GM04503 (cell line): Measurements from ENCODE around the gene MRNIP.
A peak's percentile ranks its signal among the peaks of the same experiment; 100 is the strongest.

Experiments
- DNase-seq: peaks from one replicate; pipeline ENCODE4 v3.0.0-alpha.2; 2012; ENCODE audit warnings: low read depth

Gene MRNIP

DNA sequence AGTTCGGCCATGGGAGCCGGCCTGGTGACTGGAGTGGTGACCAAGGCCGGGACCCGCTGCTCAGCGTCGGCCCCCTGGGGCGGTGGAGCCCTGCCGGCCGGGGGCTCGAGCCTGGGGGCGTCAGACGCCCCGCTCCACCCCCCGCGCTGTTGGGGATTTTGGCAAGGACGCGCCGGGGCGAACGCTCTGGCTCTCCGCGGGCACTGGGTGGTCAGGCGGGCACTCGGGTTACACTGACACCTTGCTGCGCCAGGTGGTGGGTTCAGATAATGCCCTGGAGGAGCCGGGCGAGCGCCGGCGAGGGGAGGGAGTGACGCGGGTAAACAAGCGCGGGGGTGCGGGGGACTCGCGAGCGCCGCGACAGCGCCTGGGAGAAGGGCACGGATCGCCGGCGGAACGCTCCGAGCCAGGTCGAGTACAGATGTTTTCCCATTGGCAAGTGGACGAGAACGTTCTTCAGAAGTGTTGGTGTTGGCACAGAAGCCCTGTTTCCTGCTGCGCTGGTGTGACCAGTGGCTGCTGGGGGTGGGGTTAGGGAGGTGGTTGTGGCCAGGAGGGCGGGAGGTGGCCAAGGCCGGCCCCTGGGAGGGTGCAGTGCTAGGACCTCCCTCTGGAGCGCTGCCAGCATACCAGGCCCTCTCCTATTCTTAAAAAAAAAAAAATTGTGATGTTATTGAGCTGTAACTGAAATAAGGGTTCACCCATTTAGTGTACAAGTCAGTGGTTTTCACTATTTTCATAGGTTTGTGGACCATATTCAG is 37.1 kb downstream of the MRNIP start:
- peak; percentile 63 for DNase-seq

DNA sequence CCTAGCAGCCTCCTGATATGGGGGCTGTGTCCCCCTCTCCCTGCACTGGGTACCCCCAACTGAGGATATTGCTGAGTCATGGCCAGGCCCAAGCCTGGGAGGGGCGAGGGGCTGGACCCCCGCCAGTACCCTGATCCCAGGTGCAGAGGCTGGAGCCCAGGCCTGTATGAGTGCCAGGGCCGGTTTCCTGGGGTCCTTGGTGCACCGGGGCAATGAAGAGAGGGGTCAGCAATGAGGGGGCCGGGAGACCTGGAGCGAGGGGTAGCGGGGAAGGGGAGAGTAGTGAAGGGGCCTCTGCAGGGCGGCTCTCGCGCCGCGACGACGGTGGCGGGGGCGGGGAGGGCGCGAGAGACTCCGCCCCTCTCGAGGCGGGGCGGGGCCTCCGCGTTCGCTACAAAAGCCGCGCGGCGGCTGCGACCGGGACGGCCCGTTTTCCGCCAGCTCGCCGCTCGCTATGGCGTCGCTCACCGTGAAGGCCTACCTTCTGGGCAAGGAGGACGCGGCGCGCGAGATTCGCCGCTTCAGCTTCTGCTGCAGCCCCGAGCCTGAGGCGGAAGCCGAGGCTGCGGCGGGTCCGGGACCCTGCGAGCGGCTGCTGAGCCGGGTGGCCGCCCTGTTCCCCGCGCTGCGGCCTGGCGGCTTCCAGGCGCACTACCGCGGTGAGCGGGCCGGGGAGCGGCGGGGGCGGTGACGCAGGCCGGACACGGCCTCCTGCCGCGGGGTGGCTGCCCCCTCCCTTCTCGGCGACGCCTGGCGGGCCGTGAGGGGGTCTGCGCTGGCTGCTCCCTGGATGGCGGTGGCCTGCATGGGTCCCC is 37.9 kb downstream of the MRNIP start, which contains the start of gene SQSTM1:
SQSTM1 (plus strand) TSS at position 423 of the 815 bp plus-strand sequence; CDS start at position 455, 32 bp downstream.
- no peak for DNase-seq

DNA sequence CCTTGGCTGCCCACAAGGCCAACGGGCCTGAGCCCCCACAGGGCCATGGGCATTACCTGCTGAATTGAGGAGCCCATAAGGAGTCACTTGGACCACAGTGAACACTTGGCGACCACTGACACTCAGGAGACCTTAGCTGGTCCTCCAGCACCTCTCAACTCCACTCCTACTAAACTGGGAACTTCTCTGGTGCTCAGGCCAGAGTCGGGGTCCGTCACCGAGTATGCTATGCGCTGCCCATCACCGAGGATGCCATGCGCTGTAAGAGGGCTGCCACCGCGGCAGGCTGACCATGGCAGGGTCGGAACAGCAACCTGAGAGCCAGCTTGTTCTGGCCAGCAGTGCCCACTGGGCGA is 38.5 kb downstream of the MRNIP start:
- DNase-seq: no peak

DNA sequence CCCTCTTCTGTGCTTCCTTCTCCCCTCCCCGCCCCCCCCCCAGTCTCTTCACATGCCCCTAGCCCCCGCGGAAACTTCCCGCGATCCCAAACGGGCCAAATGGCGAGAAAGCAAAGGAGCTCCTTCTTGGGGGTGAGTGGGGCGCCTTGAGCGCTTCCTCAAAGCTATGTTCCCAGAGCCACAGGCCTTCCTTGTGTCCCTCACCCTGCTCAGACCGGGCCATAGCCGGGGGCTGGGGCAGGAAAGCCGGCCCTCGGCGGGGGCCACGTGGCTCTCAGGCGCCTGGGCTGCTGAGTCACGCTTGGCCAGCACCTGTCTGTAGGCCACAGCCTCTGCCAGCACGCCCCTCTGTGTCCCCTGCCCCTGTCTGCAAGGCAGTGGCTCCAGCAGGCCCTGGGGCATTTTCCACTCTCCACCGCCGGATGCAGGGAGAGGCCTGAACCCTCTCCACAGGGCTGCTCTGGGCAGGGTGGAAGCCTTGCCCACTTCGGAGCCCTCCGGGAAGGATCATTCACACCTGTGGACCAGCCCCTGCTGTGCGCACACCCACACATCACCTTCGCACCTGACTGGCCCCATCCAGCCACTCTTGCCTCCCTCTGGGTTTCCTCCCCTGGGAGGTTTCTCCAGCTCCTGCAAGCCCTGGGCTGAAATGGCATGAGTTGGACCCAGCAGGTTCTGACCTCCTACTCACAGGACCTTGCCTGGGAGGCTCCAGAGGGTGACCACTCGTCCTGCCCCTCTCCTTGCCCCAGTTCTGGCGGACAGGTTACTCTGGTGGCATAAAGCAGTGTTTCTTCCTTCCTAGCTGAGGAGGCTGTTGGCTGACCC is 39.1 kb downstream of the MRNIP start:
- DNase-seq: no peak

DNA sequence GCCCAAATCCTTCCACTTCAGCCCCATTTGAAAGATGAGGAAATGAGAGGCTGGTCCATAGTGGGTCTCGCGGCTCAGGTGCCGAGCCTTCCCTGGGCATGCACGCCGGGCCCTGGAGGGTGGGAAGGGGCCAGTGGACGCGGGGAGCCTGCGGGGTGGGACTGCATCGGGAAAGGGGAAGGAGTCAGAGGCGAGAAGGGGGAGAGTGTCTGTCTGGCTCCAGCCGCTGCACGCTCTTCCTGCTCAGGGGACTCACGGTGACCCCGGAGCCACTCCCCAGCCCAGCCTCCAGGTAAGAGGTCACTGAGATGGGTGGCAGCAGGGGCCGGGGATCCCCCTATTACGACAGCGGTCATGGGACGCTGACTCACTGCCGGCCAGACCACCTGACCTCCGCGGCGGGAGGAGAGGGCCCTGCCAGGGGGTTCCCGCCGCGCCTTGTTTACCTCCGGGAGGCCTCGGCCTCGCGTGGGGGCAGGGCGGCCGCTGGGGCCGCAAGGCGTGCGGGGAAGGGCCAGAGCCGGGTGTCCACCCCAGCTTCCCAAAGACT is 39.8 kb downstream of the MRNIP start:
- DNase-seq: no peak

DNA sequence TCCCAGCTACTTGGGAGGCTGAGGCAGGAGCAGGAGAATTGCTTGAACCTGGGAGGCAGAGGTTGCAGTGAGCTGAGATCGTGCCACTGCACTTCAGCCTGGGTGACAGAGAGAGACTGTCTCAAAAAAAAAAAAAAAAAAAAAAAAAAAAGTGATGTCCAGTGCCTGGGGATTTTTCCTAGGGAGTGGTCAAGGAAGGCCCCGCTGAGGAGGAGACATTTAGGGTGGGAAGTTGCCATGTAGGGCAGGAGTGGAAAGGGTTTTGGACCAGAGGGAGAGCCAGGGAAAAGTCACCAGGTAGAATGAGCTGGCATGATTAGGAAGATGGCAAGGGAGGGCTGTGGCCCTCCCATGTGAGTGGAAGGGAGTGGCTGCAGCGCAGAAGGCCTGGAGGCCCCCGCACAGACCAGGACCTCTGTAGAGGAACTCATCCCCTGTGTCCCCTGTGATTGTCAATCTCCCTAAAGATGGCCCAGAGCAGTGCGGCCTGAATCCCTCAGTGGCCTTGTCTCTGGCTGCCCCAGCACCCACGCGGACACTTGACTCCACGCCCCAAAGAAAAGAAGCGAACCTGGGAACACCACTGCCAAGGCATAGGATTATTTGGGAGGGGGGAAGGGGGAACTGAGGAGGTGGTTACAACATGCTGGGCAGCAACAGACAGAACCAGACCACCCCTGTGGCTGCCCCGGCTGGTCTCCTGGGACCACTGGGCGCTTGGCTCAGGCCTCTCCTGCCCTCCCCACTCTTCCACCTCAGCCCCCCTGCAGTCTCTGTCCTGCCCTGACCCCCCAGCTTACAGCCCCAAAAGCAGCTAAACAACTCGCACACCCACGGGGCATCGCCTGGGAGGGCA is 40.5 kb downstream of the MRNIP start:
- DNase-seq: no peak

DNA sequence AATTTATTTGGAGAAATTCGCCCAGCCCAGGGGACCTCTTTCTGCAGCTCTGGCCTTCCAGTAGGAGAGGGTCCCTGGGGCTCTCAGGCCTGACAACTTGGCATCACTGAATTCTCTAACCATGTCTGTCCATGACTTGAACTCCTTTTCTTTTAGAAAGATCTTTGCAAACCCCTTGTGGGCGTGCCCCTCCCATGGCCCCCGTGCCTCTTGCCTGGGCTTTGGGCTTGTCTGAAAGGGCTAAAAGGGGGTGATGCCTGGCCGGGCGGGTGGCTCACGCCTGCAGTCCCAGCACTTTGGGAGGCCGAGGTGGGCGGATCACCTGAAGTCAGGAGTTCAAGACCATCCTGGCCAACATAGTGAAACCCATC is 41.2 kb downstream of the MRNIP start:
- DNase-seq: no peak

DNA sequence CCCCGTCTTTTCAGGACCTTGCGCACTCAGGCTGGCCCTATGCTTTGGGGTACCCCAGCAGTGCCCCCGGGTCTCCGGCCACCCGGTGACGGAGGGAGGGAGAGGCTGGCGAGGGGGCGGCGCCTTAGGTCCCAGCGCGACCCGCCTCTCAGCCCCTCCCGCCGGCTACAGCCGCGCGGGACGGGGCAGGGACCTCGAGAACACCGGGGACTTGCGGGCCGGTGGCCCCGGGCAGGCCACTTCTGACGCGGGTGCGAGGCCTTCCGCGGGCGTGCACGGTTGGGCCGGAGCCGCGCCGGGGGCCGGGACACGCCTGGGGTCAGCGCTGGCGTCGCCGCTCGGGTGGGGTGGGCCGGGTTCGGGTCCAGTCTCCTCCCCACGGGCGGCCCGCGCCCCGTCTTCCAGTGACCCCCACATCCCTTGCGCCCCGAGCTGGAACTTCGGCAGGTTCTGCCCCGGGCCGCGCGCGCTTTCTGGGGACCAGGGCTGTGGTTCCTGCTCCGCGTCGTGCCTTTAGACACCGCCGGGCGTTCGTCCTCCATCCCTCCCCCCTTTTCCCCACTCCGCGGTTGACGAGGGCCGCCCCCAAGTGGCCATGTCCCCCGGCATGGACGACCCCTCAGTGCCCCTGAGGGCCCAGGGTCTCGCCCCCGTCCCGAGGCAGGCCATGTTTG is 41.7 kb downstream of the MRNIP start:
- DNase-seq: no peak

DNA sequence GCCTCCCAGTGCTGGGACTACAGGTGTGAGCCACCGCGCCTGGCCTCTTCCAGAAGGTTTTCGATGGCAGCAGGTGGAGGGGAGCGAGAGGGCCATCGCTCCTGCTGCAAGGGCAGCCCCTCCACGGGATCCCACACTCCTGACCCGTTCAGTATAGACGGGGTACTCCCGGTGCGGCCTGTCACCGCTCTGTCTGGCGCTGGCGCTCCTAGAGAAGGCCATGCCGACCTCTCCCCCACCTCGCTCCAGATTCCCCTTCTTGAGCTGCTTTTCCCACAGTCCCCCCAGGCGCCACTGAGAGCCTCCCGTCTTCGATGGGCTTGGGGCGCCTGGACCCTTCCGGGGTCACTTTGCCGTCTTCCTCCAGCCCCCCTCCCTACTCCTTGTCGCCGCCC is 42.2 kb downstream of the MRNIP start:
- no peak for DNase-seq

DNA sequence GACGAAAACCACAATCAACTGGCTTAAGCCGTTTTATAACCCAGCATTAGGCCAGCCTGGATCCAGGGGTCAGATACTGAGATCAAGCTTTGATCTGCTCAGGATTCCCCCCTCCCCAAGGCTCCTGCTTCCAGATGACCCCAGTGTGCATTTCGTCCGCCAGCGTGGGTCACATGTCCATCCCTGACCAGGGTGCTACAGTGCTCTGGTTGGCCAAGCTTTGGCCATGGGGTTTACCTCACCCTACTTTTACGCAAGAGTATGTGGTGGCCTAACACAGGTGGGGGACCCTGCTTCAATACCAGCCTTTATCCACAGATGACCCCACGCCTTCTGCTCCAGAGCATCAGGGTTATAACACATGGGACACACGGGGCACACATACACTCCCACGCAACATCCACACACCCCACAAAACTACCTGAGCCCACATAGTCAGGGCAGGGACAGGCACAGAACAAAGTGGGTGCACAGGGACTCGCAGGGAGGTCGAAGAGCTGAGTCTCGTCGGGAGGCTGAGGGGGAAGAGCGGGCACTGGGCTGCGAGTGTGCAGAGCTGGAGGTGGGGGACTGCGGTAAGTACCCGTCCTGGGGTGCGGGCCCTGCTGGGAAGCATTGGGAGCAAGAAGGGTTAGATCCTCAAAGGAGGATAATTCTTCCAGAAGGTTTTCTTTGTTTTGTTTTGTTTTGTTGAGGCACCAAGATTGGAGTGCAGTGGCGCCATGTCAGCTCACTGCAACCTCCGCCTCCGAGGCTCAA is 42.9 kb downstream of the MRNIP start:
- DNase-seq: no peak

DNA sequence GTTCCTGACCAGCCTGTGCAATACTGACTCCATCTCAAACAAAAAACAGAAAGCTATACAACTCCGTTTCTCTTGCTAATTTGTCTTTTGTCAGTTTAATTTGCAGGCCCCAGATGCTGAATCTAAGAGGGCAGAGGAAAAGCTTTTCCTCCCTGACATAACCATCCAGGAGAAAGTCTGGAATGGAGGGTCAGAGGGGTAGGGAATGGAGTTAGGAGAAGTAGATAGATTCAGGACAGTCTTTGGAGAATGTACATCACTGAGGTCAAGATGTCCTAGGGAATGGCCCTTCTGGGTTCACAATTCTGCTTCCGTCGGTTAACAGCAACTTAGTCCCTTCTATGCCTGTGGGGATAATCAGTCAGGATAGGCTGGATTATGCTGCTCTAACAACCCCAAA is 44.5 kb downstream of the MRNIP start:
- no peak for DNase-seq

DNA sequence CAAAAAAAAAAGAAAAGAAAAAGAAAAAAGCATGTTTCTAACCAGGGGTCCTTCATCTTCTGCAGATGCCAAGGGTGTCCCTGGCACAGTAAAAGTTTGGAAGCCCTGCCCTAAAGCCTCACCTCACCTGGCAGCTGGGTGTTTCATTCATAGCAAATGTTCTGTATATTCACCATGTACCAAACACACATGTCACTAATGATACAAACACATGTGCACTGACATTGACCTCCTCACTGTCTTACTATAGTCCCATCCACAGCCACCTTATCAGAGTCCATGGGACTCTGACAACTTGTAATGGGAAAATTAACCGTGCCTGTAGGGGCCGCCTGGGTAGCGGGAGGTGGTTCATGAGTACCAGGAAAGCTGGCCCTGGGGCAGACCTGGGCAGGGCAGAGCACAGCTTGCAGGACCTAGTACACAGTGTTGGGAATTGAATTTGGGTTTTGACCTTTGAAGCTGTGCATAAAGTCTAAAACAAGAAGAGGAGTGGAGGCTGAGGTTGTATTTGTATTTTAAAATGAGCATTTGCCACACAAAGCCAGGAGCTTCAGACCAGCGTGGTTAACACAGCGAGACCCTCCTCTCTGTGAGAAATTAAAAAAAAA is 45.5 kb downstream of the MRNIP start:
- no peak for DNase-seq

DNA sequence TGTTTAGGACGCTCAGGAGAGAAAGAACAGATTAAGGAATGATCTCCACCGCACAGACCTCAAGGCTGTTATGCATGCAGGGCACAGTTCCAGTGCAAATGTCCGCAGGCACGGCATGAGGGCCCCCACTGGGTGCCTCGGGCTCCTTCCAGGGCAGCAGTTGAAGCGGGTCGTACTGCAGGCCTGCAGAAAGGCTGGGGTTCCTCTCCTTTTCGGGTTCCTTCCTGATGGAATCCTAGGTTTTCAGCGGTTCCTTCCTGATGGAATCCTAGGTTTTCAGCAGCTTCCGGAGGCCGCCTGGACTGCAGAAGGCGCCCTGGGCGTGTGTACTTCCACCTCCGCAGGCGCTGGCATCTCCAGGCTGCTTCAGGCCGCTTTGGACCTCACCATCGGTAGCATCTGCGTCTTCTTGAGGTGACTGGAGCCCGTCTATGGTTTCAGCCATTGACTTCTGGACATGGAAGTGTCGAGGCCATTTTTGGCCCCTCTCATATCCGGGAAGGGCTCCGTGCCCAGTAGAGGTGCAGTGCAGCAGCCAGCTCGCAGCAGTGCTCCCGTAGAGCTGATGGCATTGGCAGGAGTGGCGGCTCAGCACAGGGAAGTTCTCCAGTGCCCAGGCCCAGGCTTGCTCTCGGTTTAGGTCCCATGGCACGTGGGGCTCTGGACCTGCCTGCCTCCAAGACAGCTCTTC is 46.3 kb downstream of the MRNIP start:
- DNase-seq: no peak

DNA sequence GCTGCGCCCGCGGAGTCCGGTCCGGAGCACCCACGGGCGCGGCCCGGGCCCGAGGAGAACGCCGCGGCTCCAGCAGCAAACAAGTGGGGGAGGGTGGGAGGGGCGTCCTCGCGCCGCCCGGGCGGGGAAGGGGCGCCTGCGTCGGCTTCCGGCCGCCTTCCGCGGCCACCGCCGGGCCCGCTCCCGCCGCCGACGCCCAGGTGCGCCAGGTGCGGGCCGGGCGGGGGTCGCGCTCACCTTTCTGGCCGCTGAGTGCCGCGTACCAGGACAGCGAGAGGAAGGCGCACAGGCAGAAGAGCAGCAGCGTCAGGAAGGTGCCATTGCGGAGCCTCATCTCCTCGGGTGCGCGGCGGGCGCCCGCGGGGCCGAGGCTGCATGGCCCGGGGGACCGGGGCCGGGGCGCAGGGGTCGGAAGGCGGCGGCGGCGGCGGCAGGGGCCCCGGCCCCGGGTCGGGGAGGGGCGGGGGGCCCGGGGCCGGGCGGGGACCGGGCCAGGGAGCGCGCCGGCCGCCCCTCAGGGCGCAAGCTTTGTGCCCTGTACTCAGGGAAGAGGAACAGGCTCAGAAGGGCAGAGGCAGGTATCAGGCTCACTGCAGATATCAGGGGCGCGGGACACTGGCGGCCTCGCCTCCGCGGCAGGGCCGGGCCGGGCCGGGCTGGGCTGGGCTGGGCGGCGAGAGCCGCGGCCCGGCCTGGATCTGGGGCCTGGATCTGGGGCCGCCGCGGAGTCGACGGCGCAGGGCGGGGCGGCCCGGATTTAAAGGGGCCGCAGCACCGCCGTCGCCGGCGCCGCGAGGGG is 52.2 kb downstream of the MRNIP start, which contains the start of gene MGAT4B:
MGAT4B (minus strand) TSS at position 617 of the 799 bp plus-strand sequence; CDS start at position 334, 283 bp downstream.
- no peak for DNase-seq

DNA sequence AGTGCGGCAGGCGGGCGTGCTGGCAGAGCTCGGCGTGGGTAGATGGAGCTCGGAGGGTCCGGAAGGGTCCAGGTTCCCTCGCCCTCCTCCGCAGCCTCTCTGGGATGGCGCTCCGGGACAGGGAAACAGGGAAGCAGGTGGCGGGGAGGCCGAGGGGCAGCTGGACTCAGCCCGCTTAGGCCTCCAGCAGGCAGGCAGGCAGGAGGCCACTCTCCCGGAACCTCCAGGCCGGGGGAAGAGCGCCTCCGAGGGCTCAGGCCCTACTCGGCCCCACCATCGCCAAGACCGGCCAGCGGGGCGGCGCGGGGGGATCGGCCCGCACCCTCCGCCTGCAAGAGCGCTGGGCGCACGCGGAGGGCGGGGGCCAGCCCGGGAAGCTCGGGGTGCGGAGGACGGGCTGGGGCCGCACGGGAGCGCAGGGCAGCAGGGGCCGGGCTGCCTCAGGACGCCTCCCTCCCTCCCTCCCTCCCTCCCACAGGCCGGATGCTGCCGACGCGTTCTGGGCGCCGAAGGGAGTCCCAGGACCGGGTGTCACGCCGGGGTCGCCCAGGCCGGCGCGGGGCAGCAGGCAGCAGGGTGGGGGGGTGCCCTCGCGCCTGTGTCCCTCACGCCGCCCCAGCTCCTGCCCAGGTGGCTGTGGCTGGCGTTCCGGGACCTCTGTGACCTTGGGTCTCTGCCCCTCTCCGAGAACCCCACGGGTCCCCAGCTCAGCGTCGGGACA is 52.9 kb downstream of the MRNIP start:
- no peak for DNase-seq

DNA sequence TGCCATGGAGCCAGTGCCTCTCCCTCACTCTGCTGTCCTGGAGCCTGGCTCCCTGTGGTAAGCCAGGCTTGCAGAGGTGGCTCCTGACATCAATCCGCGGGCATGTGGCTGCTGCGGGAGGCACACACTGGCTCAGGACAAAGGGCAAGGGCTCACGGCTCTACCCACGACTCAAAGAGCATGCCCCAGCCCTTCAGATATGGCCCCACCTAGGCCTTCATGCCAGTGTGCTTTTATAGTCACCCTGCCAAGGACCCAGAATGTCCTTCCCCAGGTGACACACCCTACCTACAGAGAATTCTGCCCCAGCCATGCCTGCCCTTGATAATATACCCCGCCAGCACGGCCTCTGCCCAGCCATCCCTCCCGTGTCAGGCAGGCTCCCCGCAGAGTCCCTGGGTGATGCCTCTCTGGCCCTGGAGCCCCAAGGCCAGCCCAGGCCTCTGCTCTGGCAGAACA is 53.5 kb downstream of the MRNIP start:
- no peak for DNase-seq

DNA sequence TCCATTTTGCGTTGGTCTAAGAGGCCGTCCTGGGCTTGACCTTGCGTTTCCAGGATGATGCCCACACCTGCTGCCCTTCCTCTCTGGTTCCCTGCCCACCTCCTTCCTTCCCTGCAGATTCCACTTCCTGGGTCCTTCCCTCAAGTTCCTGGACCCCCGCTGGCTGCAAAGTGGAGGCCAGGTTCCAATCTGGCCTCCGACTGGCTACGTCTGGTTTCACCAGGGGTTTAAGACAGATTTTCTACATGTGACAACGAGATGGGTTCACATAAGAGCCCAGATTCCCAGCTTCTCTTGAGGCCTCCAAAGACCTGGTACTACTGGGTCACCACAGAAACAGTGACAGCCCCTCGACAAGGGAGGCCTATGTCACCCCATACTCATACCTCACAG is 54.1 kb downstream of the MRNIP start:
- DNase-seq: no peak
